ENCODE data around the gene RAB44.

Gene RAB44

DNA sequence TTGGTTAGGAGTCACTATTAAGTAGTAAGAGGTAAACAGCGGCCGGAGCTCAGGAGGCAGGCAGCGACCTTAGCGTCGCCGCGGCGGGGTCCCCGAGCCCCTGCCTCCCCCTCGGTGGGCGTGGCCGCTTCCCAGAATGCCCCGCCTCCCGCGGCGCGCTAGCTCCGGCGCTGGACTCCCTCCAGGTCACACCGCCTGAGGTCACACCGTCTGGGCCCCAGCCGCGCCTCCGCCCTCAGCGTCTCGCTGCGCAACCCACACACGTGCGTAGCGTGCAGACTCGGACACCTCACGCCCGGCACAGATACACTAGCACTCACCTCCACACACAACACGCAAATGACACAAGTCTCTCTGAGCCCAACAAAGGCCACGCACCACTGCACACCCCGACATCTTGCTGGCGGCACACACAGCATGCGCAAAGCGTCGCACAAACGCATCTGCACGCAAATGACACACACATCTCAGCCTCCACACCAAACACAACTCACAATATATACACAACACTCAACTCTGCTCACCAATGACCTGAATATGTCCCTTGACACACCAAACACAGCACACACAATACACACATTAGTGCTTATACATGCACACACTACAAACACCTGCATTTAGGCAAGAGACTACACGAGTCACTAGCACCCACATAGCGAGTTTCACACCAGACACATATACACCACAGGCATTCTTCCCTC is 36.7 kb upstream of the RAB44 start:
- peaks cover 22% of the 10 kb centered on the region for H3K4me1 ChIP-seq (ENCODE audit: control insufficient read depth, insufficient read depth, low read length)
- H3K27me3 ChIP-seq (ENCODE audit: control insufficient read depth, insufficient read depth, low read length): no peaks in the 10 kb centered on the region
- no peak overlapping the region for H3K9ac ChIP-seq (ENCODE audit: low read depth, low read length)
- no peaks in the 10 kb centered on the region for H3K9me3 ChIP-seq (replicated peaks; ENCODE audit: low read length)
- no peaks in the 10 kb centered on the region for H3K36me3 ChIP-seq (ENCODE audit: insufficient read depth, low read length)
- peak overlapping the region; percentile 6 for H3K4me2 ChIP-seq (ENCODE audit: low read length)
- H3K4me3 ChIP-seq (ENCODE audit: low read length): no peak overlapping the region

DNA sequence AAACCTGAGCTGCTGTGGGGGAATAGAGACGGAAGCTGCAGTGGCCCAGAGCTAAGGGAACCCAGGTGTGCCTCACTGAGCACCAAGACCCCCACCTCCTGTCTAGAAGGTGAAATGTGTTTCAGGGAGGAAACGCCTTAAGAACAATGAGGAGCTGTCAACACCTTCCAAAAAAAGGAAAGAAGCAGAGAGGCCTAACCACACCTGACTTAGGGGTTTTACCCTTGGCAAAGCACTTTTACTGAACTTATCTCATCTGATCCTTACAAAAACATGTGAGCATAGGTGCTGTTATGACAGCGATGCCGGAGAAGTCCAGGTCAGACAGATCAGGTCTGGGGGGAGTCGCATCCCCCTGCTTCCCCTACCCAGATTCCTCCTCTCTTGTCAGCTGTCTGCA is 35.2 kb upstream of the RAB44 start:
- H3K4me3 ChIP-seq (ENCODE audit: low read length): no peak overlapping the region
- no peaks in the 10 kb centered on the region for H3K36me3 ChIP-seq (ENCODE audit: insufficient read depth, low read length)
- H3K27me3 ChIP-seq (ENCODE audit: control insufficient read depth, insufficient read depth, low read length): no peaks in the 10 kb centered on the region
- H3K9me3 ChIP-seq (replicated peaks; ENCODE audit: low read length): no peaks in the 10 kb centered on the region
- H3K4me2 ChIP-seq (ENCODE audit: low read length): no peak overlapping the region
- H3K4me1 ChIP-seq (ENCODE audit: control insufficient read depth, insufficient read depth, low read length): peaks cover 35% of the 10 kb centered on the region
- no peak overlapping the region for H3K9ac ChIP-seq (ENCODE audit: low read depth, low read length)

DNA sequence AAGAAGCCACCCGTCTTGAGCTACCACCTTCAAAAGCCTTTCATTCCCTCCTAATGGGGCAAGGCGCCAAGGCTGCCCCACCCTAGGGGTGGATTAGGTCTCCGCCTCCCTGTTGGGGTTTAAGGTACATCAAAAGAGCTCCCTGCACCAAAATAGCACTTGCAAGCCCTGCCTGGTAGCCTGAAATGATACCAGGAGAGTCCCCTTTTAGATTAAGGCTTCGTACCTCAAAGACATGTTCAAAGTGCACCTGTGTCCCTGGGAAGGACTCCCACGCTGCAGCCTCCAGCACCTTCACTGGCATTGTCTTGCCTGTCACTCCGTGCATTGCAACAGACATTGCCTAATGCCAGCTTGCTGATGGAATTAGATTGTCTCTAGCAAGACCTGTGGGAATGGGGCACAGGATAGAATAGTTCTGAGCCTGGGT is 34.8 kb upstream of the RAB44 start:
- H3K4me2 ChIP-seq (ENCODE audit: low read length): no peak overlapping the region
- no peaks in the 10 kb centered on the region for H3K36me3 ChIP-seq (ENCODE audit: insufficient read depth, low read length)
- H3K4me1 ChIP-seq (ENCODE audit: control insufficient read depth, insufficient read depth, low read length): peaks cover 37% of the 10 kb centered on the region
- H3K4me3 ChIP-seq (ENCODE audit: low read length): no peak overlapping the region
- no peaks in the 10 kb centered on the region for H3K27me3 ChIP-seq (ENCODE audit: control insufficient read depth, insufficient read depth, low read length)
- no peaks in the 10 kb centered on the region for H3K9me3 ChIP-seq (replicated peaks; ENCODE audit: low read length)
- H3K9ac ChIP-seq (ENCODE audit: low read depth, low read length): no peak overlapping the region

DNA sequence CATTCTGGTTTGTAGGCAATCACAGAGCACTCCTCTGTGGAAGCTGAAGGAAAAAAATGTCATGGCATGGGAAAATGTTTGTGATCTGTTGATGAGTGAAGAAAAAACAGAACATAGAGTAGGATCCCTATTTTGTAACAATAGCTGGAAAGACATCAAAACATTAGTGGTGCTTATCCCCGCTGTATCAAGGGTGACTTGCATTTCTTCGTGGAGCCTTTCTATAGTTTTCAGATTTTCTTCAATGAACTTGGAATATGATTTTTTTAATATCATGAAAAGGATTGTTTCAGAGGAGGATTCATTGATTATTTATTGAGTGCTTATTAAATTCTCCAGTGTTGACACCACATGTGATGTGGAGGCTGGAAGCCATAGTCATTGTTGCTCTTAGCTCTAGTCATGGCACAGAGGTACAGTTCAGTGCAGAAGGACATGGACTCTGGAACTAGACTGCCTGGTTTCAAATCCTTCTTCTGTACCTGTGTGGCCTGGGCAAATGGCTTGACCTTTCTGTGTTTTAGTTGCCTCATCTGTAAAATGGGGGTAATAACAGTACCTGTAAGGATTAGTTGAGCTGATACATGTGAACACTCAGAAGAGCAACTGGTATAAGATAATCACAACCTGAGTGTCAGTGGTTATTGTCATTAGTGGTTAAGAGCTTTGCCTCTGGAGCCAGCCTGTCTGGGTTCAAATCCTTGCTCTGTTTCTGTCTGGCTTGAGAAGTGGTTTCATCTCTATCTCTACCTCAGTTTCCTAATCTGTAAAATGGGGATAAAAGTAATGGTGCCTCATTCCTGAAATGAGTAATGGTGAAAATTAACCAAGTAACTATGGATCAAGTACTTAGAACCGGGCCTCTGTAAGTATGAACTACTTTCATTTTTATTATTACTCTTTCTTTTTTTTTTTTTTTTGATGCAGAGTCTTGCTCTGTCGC is 33.9 kb upstream of the RAB44 start:
- no peaks in the 10 kb centered on the region for H3K36me3 ChIP-seq (ENCODE audit: insufficient read depth, low read length)
- no peaks in the 10 kb centered on the region for H3K27me3 ChIP-seq (ENCODE audit: control insufficient read depth, insufficient read depth, low read length)
- no peaks in the 10 kb centered on the region for H3K9me3 ChIP-seq (replicated peaks; ENCODE audit: low read length)
- peaks cover 38% of the 10 kb centered on the region for H3K4me1 ChIP-seq (ENCODE audit: control insufficient read depth, insufficient read depth, low read length)
- no peak overlapping the region for H3K4me3 ChIP-seq (ENCODE audit: low read length)
- H3K9ac ChIP-seq (ENCODE audit: low read depth, low read length): no peak overlapping the region
- no peak overlapping the region for H3K4me2 ChIP-seq (ENCODE audit: low read length)

DNA sequence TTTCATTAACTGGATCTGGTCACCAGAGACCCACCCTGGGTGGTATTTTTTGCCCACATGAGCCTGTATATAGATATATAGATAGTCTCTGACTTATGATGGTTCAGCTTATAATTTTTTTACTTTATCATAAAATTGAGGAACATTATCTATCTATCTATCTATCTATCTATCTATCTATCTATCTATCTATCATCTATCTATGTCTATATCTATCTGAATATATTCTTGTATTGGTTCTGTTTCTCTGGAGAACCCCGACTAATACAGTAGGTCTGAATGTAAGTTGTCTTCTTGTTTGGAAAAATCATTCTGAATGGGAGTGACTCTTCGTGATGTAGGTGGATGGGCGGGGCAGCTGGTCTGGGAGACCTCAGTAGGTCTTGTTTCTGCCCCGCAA is 32.4 kb upstream of the RAB44 start:
- Histone ChIP-seq H3K36me3 (ENCODE audit: insufficient read depth, low read length) (no peaks in the 10 kb centered on the region), H3K4me3 (ENCODE audit: low read length) (no peak overlapping the region), H3K9me3 (replicated peaks; ENCODE audit: low read length) (no peaks in the 10 kb centered on the region), H3K4me1 (ENCODE audit: control insufficient read depth, insufficient read depth, low read length) (peaks cover 29% of the 10 kb centered on the region), H3K4me2 (ENCODE audit: low read length) (no peak overlapping the region), H3K9ac (ENCODE audit: low read depth, low read length) (no peak overlapping the region), H3K27me3 (ENCODE audit: control insufficient read depth, insufficient read depth, low read length) (no peaks in the 10 kb centered on the region)

DNA sequence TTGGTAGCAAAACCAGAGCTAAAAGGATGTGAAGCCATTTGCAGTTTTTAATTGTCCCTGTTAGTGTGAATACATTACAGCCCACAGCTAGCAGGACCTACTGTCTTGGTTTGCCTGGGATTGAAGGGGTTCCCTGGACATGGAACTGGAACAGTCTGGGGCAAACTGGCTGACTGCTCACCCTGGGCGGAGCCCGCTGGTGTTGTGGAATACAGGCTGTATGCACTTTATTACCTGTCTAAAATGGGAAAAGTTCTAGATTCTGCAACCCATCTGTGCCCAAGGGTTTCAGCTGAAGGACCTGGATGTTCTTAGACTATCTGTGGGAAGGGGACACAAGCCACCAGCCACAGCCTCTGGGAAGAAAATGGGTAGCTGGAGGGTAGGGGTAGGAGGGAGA is 31.3 kb upstream of the RAB44 start:
- no peak overlapping the region for H3K4me2 ChIP-seq (ENCODE audit: low read length)
- H3K4me3 ChIP-seq (ENCODE audit: low read length): no peak overlapping the region
- H3K4me1 ChIP-seq (ENCODE audit: control insufficient read depth, insufficient read depth, low read length): peaks cover 26% of the 10 kb centered on the region
- H3K9ac ChIP-seq (ENCODE audit: low read depth, low read length): peak overlapping the region; percentile 15
- H3K27me3 ChIP-seq (ENCODE audit: control insufficient read depth, insufficient read depth, low read length): no peaks in the 10 kb centered on the region
- no peaks in the 10 kb centered on the region for H3K9me3 ChIP-seq (replicated peaks; ENCODE audit: low read length)
- no peaks in the 10 kb centered on the region for H3K36me3 ChIP-seq (ENCODE audit: insufficient read depth, low read length)

DNA sequence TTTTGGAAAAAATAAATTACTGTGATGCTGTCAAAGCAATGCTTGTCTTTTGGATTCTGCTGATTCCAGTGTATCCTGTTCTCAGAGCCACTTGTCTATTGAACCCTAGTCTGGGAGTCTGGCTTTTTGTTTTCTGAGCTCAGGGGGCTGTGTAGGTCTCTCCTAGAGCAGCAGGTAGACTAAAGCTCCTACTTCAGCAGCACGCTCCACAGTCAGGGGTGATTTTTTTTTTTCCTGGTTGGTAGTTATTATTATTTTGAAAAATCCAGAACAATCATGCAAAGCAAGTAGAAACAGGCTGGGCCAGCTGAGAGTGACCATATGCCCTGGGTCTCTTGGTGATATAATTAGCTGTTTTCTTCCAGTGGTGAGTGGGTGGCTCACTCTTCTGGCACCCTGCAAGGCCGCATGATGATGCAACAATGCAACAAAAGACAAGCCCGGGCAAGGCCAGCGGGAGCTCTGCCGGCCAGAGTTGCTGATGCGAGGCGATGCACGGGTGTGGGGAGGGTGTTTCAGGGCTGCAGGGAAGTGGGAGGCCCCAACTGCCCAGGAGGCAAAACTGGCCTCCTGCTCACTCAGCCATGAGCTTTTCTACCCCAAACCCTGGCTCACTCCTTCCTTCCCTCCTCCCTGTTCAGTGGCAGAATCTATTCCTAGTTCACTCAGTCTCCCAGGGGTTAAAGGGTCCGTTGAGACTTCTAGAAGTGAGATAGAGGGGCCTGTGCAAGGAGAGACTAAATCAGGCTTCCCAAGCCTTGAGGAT is 30.6 kb upstream of the RAB44 start:
- Histone ChIP-seq H3K4me3 (ENCODE audit: low read length) (no peak overlapping the region), H3K4me2 (ENCODE audit: low read length) (peak overlapping the region; percentile 43), H3K36me3 (ENCODE audit: insufficient read depth, low read length) (no peaks in the 10 kb centered on the region), H3K27me3 (ENCODE audit: control insufficient read depth, insufficient read depth, low read length) (no peaks in the 10 kb centered on the region), H3K9me3 (replicated peaks; ENCODE audit: low read length) (no peaks in the 10 kb centered on the region), H3K4me1 (ENCODE audit: control insufficient read depth, insufficient read depth, low read length) (peaks cover 26% of the 10 kb centered on the region), H3K9ac (ENCODE audit: low read depth, low read length) (peak overlapping the region; percentile 64)

DNA sequence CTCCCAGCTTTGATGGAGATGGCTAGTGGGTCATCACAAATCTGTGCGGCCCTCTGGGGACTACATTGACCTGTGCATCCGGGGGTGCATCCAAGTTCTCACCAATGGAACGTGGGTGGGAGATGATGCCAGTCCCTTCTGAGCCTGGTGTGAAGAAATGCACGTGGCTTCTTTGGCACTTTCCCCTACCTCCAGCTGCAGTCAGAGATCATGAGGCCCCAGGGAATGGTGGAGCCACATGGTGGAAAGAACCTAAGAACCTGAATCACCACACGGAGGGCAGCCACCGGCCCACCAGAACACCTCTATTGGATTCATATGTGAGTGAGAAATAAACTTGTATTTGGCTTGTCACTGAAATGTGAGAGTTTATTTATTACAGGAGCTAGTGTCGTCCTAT is 29.0 kb upstream of the RAB44 start:
- Histone ChIP-seq H3K9me3 (replicated peaks; ENCODE audit: low read length) (no peaks in the 10 kb centered on the region), H3K4me2 (ENCODE audit: low read length) (no peak overlapping the region), H3K27me3 (ENCODE audit: control insufficient read depth, insufficient read depth, low read length) (no peaks in the 10 kb centered on the region), H3K4me3 (ENCODE audit: low read length) (no peak overlapping the region), H3K4me1 (ENCODE audit: control insufficient read depth, insufficient read depth, low read length) (peaks cover 26% of the 10 kb centered on the region), H3K36me3 (ENCODE audit: insufficient read depth, low read length) (no peaks in the 10 kb centered on the region), H3K9ac (ENCODE audit: low read depth, low read length) (no peak overlapping the region)

DNA sequence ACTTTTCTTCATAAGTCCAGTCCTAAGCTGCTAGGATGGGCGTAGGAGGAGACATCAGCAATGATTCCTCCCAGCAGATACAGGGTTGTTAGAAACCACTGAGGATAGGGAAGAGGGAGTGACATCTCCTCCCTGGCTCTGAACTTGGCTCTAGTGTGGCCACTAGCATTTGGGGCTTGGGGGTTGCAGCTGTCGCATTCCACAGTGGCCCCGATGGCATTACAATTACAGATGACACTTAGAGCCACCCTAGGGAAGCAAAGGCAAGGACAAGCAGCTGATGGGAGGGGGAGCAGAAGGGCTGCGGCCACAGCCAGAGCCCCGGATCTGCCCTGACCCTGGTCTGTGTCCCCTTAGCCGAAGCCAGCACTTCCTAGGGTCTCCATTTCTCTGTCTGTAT is 28.6 kb upstream of the RAB44 start:
- Histone ChIP-seq H3K9me3 (replicated peaks; ENCODE audit: low read length) (no peaks in the 10 kb centered on the region), H3K4me2 (ENCODE audit: low read length) (no peak overlapping the region), H3K36me3 (ENCODE audit: insufficient read depth, low read length) (no peaks in the 10 kb centered on the region), H3K4me1 (ENCODE audit: control insufficient read depth, insufficient read depth, low read length) (peaks cover 26% of the 10 kb centered on the region), H3K4me3 (ENCODE audit: low read length) (no peak overlapping the region), H3K27me3 (ENCODE audit: control insufficient read depth, insufficient read depth, low read length) (no peaks in the 10 kb centered on the region), H3K9ac (ENCODE audit: low read depth, low read length) (no peak overlapping the region)

DNA sequence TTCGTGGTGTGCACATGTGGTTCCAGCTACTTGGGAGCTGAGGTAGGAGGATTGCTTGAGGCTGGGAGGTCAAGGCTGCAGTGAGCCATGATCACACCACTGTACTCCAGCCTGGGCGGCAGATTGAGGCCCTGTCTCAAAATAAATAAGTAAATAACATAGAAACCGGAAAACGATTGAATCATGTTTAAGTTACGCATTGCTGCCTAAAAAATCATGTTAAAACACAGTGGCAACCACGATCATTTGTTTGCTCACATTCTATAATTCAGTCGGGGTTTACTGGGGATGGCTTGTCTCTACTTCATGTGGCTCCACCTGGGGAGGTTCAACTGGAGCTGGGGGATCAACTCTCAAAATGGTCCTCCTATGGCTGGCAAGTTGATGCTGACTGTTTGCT is 27.4 kb upstream of the RAB44 start:
- Histone ChIP-seq H3K4me2 (ENCODE audit: low read length) (no peak overlapping the region), H3K36me3 (ENCODE audit: insufficient read depth, low read length) (no peaks in the 10 kb centered on the region), H3K9me3 (replicated peaks; ENCODE audit: low read length) (no peaks in the 10 kb centered on the region), H3K27me3 (ENCODE audit: control insufficient read depth, insufficient read depth, low read length) (no peaks in the 10 kb centered on the region), H3K4me1 (ENCODE audit: control insufficient read depth, insufficient read depth, low read length) (peaks cover 26% of the 10 kb centered on the region), H3K9ac (ENCODE audit: low read depth, low read length) (no peak overlapping the region), H3K4me3 (ENCODE audit: low read length) (no peak overlapping the region)

DNA sequence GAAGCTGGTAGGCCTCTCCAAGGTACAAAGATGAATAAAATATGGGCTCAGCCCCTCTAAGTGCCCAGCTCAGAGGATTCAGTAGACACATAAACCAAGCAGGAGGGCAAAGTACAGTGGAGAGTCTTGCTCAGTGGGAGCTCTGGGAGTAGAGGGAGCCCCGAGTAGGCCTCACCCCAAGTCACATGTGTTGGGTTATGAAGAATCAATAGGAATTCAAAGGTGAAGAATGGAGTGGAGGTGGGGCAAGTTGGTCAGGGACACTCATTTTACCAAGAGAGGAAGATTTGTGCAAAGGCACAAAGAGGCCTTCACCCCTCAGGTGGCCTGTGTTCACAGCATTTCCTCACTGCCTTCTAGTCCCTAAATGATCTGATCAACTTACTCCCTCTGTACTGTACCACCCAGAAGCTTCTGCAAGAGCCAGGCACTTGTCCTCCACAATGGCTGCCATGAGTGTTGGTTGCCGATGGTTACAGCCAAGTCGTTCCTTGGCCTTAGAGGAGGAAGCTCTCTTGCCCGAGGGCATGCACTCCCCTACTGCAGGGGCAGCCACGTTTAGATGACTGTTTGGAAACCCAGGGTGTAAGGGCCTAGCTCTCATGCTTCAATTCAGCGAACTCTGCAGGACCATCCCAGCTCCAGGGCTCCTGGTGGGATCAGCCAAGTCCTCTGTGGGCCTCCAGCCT is 25.8 kb upstream of the RAB44 start:
- H3K4me1 ChIP-seq (ENCODE audit: control insufficient read depth, insufficient read depth, low read length): peaks cover 30% of the 10 kb centered on the region
- H3K27me3 ChIP-seq (ENCODE audit: control insufficient read depth, insufficient read depth, low read length): no peaks in the 10 kb centered on the region
- H3K9me3 ChIP-seq (replicated peaks; ENCODE audit: low read length): no peaks in the 10 kb centered on the region
- no peak overlapping the region for H3K4me3 ChIP-seq (ENCODE audit: low read length)
- no peak overlapping the region for H3K9ac ChIP-seq (ENCODE audit: low read depth, low read length)
- H3K4me2 ChIP-seq (ENCODE audit: low read length): no peak overlapping the region
- no peaks in the 10 kb centered on the region for H3K36me3 ChIP-seq (ENCODE audit: insufficient read depth, low read length)

Measured in skeletal muscle satellite cell (primary cell).